Endodermal cell (in vitro differentiated cells): ENCODE measurements around the gene SAMD13. TPM values are rescaled to one million over a fixed set of nuclear protein-coding genes. Genes with fewer than 3 reads are reported as not detected.

ENCODE experiments used
- DNase-seq: peaks from one replicate; pipeline ENCODE4 v3.0.0-alpha.2; 2017
- H3K27ac ChIP-seq: 2 replicates; pipeline ENCODE4 v1.5.1; 2013; ENCODE audit warnings: mild to moderate bottlenecking, low read depth, low read length, moderate library complexity
- H3K27me3 ChIP-seq: 2 replicates; pipeline ENCODE4 v1.6.1; 2013; ENCODE audit warnings: mild to moderate bottlenecking, low read length, moderate library complexity; ENCODE audit not compliant: insufficient read depth, control insufficient read depth, poor library complexity, severe bottlenecking
- H3K36me3 ChIP-seq: 2 replicates; pipeline ENCODE4 v1.7.0; 2013; ENCODE audit warnings: mild to moderate bottlenecking, low read length, moderate library complexity; ENCODE audit not compliant: control insufficient read depth, insufficient read depth
- H3K4me1 ChIP-seq: one replicate; pipeline ENCODE4 v1.7.0; 2013; ENCODE audit warnings: low read length; ENCODE audit not compliant: control insufficient read depth, insufficient read depth
- H3K4me3 ChIP-seq: 2 replicates; pipeline ENCODE4 v1.5.1; 2013; ENCODE audit warnings: mild to moderate bottlenecking, low read length, moderate library complexity
- H3K9ac ChIP-seq: 2 replicates; pipeline ENCODE4 v1.6.1; 2013; ENCODE audit warnings: mild to moderate bottlenecking, low read length, moderate library complexity; ENCODE audit not compliant: poor library complexity, severe bottlenecking; ENCODE audit errors: extremely low read depth
- H3K9me3 ChIP-seq: 2 replicates; pipeline ENCODE4 v1.6.1; 2013; ENCODE audit warnings: mild to moderate bottlenecking, low read length, moderate library complexity; ENCODE audit not compliant: control insufficient read depth
- H3K27ac Mint-ChIP-seq: 2 replicates; pipeline ENCODE4 v1.8.0; 2020; ENCODE audit warnings: mixed read lengths
- H3K27me3 Mint-ChIP-seq: 2 replicates; pipeline ENCODE4 v1.8.0; 2021; ENCODE audit warnings: mild to moderate bottlenecking, mixed read lengths; ENCODE audit not compliant: insufficient read depth
- H3K36me3 Mint-ChIP-seq: 2 replicates; pipeline ENCODE4 v1.8.0; 2020; ENCODE audit warnings: low read depth, mixed read lengths
- H3K4me1 Mint-ChIP-seq: 2 replicates; pipeline ENCODE4 v1.8.0; 2020; ENCODE audit warnings: mixed read lengths
- H3K4me3 Mint-ChIP-seq: 2 replicates; pipeline ENCODE4 v1.8.0; 2020; ENCODE audit warnings: mild to moderate bottlenecking, moderate library complexity, mixed read lengths
- H3K9me3 Mint-ChIP-seq: 2 replicates; pipeline ENCODE4 v1.8.0; 2020; ENCODE audit warnings: mild to moderate bottlenecking, mixed read lengths
- CTCF ChIP-seq: fragments of 200-600 bp; sonication (generic); conservative IDR thresholded peaks from 2 replicates; pipeline ENCODE4 v1.5.0; 2021; ENCODE audit warnings: antibody characterized with exemption, mild to moderate bottlenecking
- WGBS, 2 experiments: methylation state at CpG; one replicate each; pipeline versions ENCODE4 v1.1.5 to v1.1.7; 2013; ENCODE audit warnings: missing lambda C conversion rate in 2 of 2, mixed read lengths in 1 of 2; ENCODE audit not compliant: insufficient coverage in 1 of 2, insufficient read length in 1 of 2; 5-methylcytosine and 5-hydroxymethylcytosine counted together
- total RNA-seq, 2 donors: library from RNA; stranded (reverse); fragmentation: NEBNext Ultra II Directional in 1 of 2; extraction: Animal tissue kit (Norgen Biotek cat#: 25700) in 1 of 2; gene quantifications; 2 replicates in 1 of 2; 3 replicates in 1 of 2; pipeline ENCODE4 v1.2.1, GENCODE V29; 2021

The SAMD13 gene
- total RNA-seq, 2 donors from 2014 or later: 1.8 to 2.5 TPM

DNA sequence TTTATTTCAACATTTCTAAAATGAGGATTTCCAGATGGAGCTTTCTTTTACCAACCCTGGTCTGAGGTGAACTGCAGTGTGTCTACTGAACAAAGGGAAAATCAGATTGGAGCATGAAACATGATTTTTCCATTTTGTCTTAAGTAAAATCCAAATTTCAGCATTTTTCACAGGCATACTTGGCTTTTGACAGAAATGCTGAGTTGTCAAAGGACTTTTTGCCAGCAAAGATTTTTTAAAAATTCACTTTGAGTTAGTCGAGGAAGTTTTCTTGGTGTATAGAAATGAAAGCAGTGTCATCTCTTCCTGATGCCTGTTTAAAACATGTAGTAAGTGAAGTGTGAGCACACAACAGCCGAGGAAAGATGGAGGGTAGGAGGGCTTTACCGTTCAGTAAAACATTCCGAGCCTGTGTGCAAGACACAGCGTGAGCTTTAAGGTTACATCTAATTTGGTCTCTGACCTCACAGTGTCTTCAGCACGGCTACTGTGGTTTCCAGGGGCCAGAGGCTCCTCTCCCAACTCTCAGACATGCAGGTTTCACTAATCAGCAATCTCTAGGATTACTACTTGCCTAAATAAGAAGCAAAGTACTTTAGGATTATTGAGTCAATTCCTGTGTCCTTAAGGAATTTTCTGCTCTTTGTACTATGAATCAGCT, 45.9 kb downstream of the SAMD13 start:
- Histone ChIP-seq H3K9ac (no peak overlapping the region), H3K4me1 (no peaks in the 10 kb centered on the region), H3K27ac (no peak overlapping the region), H3K4me3 (no peak overlapping the region), H3K27me3 (no peaks in the 10 kb centered on the region), H3K36me3 (no peaks in the 10 kb centered on the region), H3K9me3 (no peaks in the 10 kb centered on the region)
- peaks cover 5% of the 10 kb centered on the region for H3K4me1 Mint-ChIP-seq
- H3K36me3 Mint-ChIP-seq: no peaks in the 10 kb centered on the region
- no peak for TF ChIP-seq CTCF
- H3K4me3 Mint-ChIP-seq: no peak overlapping the region
- H3K27ac Mint-ChIP-seq: no peak overlapping the region
- WGBS, 2 experiments: 88 to 92% methylated on average over 5 to 6 of the region's 6 CpGs
- H3K9me3 Mint-ChIP-seq: no peaks in the 10 kb centered on the region
- peaks cover 2% of the 10 kb centered on the region for H3K27me3 Mint-ChIP-seq
- no peak for DNase-seq

DNA sequence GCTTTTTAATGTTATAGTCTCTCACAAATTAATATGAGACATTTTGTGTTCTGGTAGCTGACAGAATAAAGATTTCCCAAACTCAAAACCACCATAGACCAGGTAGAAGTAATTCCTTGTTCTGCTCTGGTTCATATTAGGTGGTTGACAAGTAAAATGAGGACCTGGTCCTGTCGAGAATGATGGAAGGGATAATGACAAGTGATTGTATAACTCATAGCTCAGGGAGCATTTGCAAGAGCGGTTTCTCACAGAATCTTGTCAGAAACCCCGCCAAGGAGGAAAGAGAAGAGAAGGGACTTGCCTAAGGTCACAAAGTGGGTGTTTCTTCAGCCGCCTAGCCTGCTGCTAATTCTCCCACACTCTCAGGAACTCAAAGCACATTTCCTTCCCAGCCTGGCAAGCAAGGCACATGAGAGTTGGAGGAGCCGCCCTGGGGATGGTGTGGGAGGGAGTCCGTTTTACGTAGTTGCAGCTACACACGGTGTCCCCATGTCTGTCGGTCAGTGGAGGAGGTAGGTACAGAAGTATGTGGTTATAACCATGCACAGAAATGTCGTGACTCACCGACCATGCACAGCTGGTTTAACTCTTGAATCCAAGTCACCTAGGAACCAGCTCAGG, 46.5 kb downstream of the SAMD13 start:
- H3K9ac ChIP-seq: no peak overlapping the region
- TF ChIP-seq CTCF: no peak
- H3K4me1 Mint-ChIP-seq: peaks cover 5% of the 10 kb centered on the region

DNA sequence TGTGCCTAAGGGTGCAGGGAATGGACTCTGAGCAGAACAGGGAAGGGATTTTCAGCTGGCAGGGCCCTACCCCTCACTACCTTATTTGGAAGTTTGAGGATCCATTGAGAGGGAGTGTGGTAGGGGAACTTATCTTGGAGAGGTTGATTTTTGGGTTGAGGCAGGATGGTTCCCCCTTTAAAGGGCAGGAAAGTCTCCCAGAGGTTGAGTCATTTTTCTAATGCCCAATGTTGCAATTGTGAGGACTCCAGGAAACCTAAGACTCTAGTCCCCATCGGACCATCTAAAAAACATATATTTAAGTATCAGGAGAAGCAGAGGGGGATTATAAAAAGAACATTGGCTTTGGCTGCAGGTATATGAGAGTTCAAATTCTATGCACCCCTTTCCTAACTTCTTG, 47.3 kb downstream of the SAMD13 start:
- no peaks in the 10 kb centered on the region for H3K9me3 ChIP-seq
- H3K27ac Mint-ChIP-seq: no peak overlapping the region
- DNase-seq: no peak
- H3K36me3 Mint-ChIP-seq: no peaks in the 10 kb centered on the region
- no peak overlapping the region for H3K9ac ChIP-seq
- no peak for TF ChIP-seq CTCF
- H3K4me3 ChIP-seq: no peak overlapping the region
- H3K27ac ChIP-seq: no peak overlapping the region
- H3K36me3 ChIP-seq: no peaks in the 10 kb centered on the region
- no peaks in the 10 kb centered on the region for H3K4me1 ChIP-seq
- H3K4me1 Mint-ChIP-seq: peaks cover 5% of the 10 kb centered on the region
- peaks cover 2% of the 10 kb centered on the region for H3K27me3 Mint-ChIP-seq
- WGBS, 2 experiments: 83% methylated on average over 1 of the region's 1 CpG; no CpG with 5 or more reads in 1 of the 2 experiments
- H3K4me3 Mint-ChIP-seq: no peak overlapping the region
- no peaks in the 10 kb centered on the region for H3K9me3 Mint-ChIP-seq
- H3K27me3 ChIP-seq: no peaks in the 10 kb centered on the region

More for the DNA sequence above, 46.5 kb downstream of the SAMD13 start:
- Mint-ChIP-seq H3K27me3 (peaks cover 2% of the 10 kb centered on the region), H3K9me3 (no peaks in the 10 kb centered on the region), H3K27ac (no peak overlapping the region), H3K4me3 (no peak overlapping the region), H3K36me3 (no peaks in the 10 kb centered on the region)
- H3K36me3 ChIP-seq: no peaks in the 10 kb centered on the region
- H3K9me3 ChIP-seq: no peaks in the 10 kb centered on the region
- no peaks in the 10 kb centered on the region for H3K27me3 ChIP-seq
- no peak overlapping the region for H3K4me3 ChIP-seq
- no peak overlapping the region for H3K27ac ChIP-seq
- 88 to 91% methylated on average over 8 to 11 of the region's 11 CpGs for WGBS, 2 experiments
- H3K4me1 ChIP-seq: no peaks in the 10 kb centered on the region
- no peak for DNase-seq
